IMR-90 (cell line): ENCODE data around the gene BTBD3. TPM values are rescaled to one million over a fixed set of nuclear protein-coding genes. Genes with fewer than 3 reads are reported as not detected.

Experiments used
- ATAC-seq: fragments of 200-7000 bp; cut with Tn5 transposase; 2 replicates; pipeline ENCODE4 v1.9.1; 2020; ENCODE audit warnings: low read depth, mild to moderate bottlenecking, moderate library complexity
- BruUV-seq: library from RNA; stranded (reverse); fragments of 400-500 nt; replicated peaks from 2 replicates; lab custom pipeline; 2021; lab: Mats Ljungman, UMichigan
- CTCF ChIA-PET: fragments of 300-600 bp; formaldehyde crosslinking; extraction: SDS; loops from one replicate; lab custom pipeline; 2021; ENCODE audit warnings: antibody characterized with exemption; lab: Yijun Ruan, JAX
- POLR2A ChIA-PET: fragments of 300-600 bp; sonication (Branson Sonifier 250); formaldehyde crosslinking; loops from one replicate; lab custom pipeline; 2022; ENCODE audit warnings: antibody characterized with exemption; ENCODE audit not compliant: unreplicated experiment; lab: Charles Lee
- DNase-seq: peaks from one replicate; pipeline ENCODE4 v3.0.0; 2013
- H2AFZ ChIP-seq: replicated peaks from 2 replicates; pipeline ENCODE3; 2013; ENCODE audit warnings: low read length, mild to moderate bottlenecking; ENCODE audit not compliant: poor library complexity
- H2AK5ac ChIP-seq: 2 replicates; pipeline ENCODE4 v1.6.1; 2013; ENCODE audit warnings: low read depth, low read length, inconsistent platforms
- H2AK9ac ChIP-seq: replicated peaks from 2 replicates; pipeline ENCODE3; 2013; ENCODE audit warnings: mild to moderate bottlenecking, low read depth, low read length, moderate library complexity; ENCODE audit not compliant: poor library complexity
- H2BK120ac ChIP-seq: 2 replicates; pipeline ENCODE4 v1.6.1; 2013; ENCODE audit warnings: low read depth, low read length, inconsistent platforms
- H2BK15ac ChIP-seq: 3 replicates; pipeline ENCODE4 v1.6.1; 2013; ENCODE audit warnings: low read depth, low read length, inconsistent platforms
- H2BK20ac ChIP-seq: 2 replicates; pipeline ENCODE4 v1.6.1; 2013; ENCODE audit warnings: low read depth, mild to moderate bottlenecking, inconsistent platforms, low read length, moderate library complexity
- H2BK5ac ChIP-seq: 2 replicates; pipeline ENCODE4 v1.6.1; 2013; ENCODE audit warnings: mild to moderate bottlenecking, low read depth, low read length, inconsistent platforms; ENCODE audit not compliant: poor library complexity, severe bottlenecking
- H3K14ac ChIP-seq: replicated peaks from 2 replicates; pipeline ENCODE4 v1.6.1; 2013; ENCODE audit warnings: low read depth, low read length, inconsistent platforms
- H3K18ac ChIP-seq: 2 replicates; pipeline ENCODE4 v1.6.1; 2013; ENCODE audit warnings: low read depth, low read length, control low read depth
- H3K23ac ChIP-seq: 2 replicates; pipeline ENCODE4 v1.6.1; 2013; ENCODE audit warnings: low read depth, low read length, inconsistent platforms
- H3K27ac ChIP-seq: 2 replicates; pipeline ENCODE4 v1.5.1; 2013; ENCODE audit warnings: mild to moderate bottlenecking, control low read depth, low read length; ENCODE audit not compliant: insufficient read depth
- H3K27me3 ChIP-seq: 2 replicates; pipeline ENCODE4 v1.6.1; 2013; ENCODE audit warnings: low read length; ENCODE audit not compliant: control insufficient read depth, insufficient read depth
- H3K36me3 ChIP-seq: 2 replicates; pipeline ENCODE4 v1.6.1; 2013; ENCODE audit warnings: low read length, mixed read lengths; ENCODE audit not compliant: control insufficient read depth, insufficient read depth
- H3K4ac ChIP-seq: 2 replicates; pipeline ENCODE4 v1.6.1; 2013; ENCODE audit warnings: low read depth, low read length, inconsistent platforms
- H3K4me1 ChIP-seq: 2 replicates; pipeline ENCODE4 v1.6.1; 2013; ENCODE audit warnings: low read length, mixed read lengths; ENCODE audit not compliant: control insufficient read depth, insufficient read depth
- H3K4me2 ChIP-seq: 2 replicates; pipeline ENCODE4 v1.6.1; 2013; ENCODE audit warnings: low read depth, mild to moderate bottlenecking, control low read depth, low read length, moderate library complexity
- H3K4me3 ChIP-seq: 2 replicates; pipeline ENCODE4 v1.5.1; 2013; ENCODE audit warnings: low read depth, mild to moderate bottlenecking, control low read depth, low read length, moderate library complexity; ENCODE audit not compliant: insufficient read depth
- H3K56ac ChIP-seq: 2 replicates; pipeline ENCODE4 v1.6.1; 2013; ENCODE audit warnings: low read length, inconsistent platforms; ENCODE audit not compliant: insufficient read depth; ENCODE audit errors: extremely low read depth
- H3K79me1 ChIP-seq, 2 experiments: 2 replicates each; pipeline ENCODE4 v1.6.1; 2013; ENCODE audit warnings: low read length in 2 of 2, inconsistent platforms in 1 of 2, low read depth in 1 of 2
- H3K9ac ChIP-seq: 2 replicates; pipeline ENCODE4 v1.6.1; 2013; ENCODE audit warnings: low read depth, low read length, control low read depth
- H3K9me1 ChIP-seq: 2 replicates; pipeline ENCODE4 v1.6.1; 2013; ENCODE audit warnings: low read length, inconsistent platforms; ENCODE audit not compliant: insufficient read depth
- H3K9me3 ChIP-seq: 2 replicates; pipeline ENCODE4 v1.6.1; 2013; ENCODE audit warnings: low read length; ENCODE audit not compliant: control insufficient read depth, insufficient read depth
- H4K20me1 ChIP-seq: 2 replicates; pipeline ENCODE4 v1.6.1; 2013; ENCODE audit warnings: low read length, inconsistent platforms; ENCODE audit not compliant: insufficient read depth
- H4K5ac ChIP-seq: 2 replicates; pipeline ENCODE4 v1.6.1; 2013; ENCODE audit warnings: mild to moderate bottlenecking, low read depth, low read length, control low read depth
- H4K8ac ChIP-seq, 2 experiments: 2 replicates each; pipeline ENCODE4 v1.6.1; 2013; ENCODE audit warnings: low read depth in 2 of 2, low read length in 2 of 2, control low read depth in 1 of 2, inconsistent platforms in 1 of 2
- H4K91ac ChIP-seq: 2 replicates; pipeline ENCODE4 v1.6.1; 2013; ENCODE audit warnings: low read depth, low read length, inconsistent platforms; ENCODE audit not compliant: insufficient read depth
- FOS ChIP-seq: fragments of 150-350 bp; IDR thresholded peaks from 2 replicates; pipeline ENCODE4 v1.6.1; 2016; ENCODE audit warnings: low read depth, low read length
- USF2 ChIP-seq: fragments of 150-350 bp; IDR thresholded peaks from 2 replicates; pipeline ENCODE4 v1.6.1; 2017; ENCODE audit warnings: mild to moderate bottlenecking, antibody characterized with exemption, low read length, low read depth
- WGBS, 2 experiments: methylation state at CpG; one replicate each; pipeline versions ENCODE4 v1.1.5 to v1.1.7; 2013; ENCODE audit warnings: missing lambda C conversion rate in 2 of 2; ENCODE audit not compliant: insufficient read length in 1 of 2; ENCODE audit errors: extremely low coverage in 2 of 2; 5-methylcytosine and 5-hydroxymethylcytosine counted together
- dilution Hi-C: fragments of 300-500 bp; cut with HindIII; formaldehyde crosslinking; loops from one replicate; pipeline ENCODE4 v1.14.3; 2018; ENCODE audit warnings: low sequenced_read_pairs; ENCODE audit not compliant: unreplicated experiment
- in situ Hi-C: fragments of 300-500 bp; cut with MboI; formaldehyde crosslinking; loops from 3 replicates; pipeline ENCODE4 v1.14.3; 2019; ENCODE audit warnings: low sequenced_read_pairs, inconsistent platforms, mixed read lengths
- intact Hi-C: fragments of 100-400 bp; cut with micrococcal nuclease; formaldehyde crosslinking; loops from 2 replicates; pipeline ENCODE4 v1.10.0; 2022
- polyA plus RNA-seq, 3 experiments: library from polyadenylated mRNA; depleted of rRNA; stranded (reverse); fragments of >200 nt; gene quantifications; 2 replicates each; pipeline ENCODE4 v1.2.3, GENCODE V29; 2012; ENCODE audit warnings: low replicate concordance in 1 of 3
- total RNA-seq: library from RNA; depleted of rRNA; stranded (reverse); fragments of >200 nt; gene quantifications from 2 replicates; pipeline ENCODE4 v1.2.3, GENCODE V29; 2012

The BTBD3 gene
- total and polyA plus RNA-seq, 2 of the 4 experiments (the other 2 are of a cell fraction): 22.7 to 44.6 TPM

GRCh38 chr20:11905460-11906179 lies 12.1 kb upstream of the BTBD3 start:
- 0 out of 2 replicates have a peak overlapping the region, but pooled peaks have one; percentile 19 for H3K23ac ChIP-seq
- H3K27ac ChIP-seq: no peak overlapping the region
- H3K9ac ChIP-seq: no peak overlapping the region
- BruUV-seq: no TSS peak
- H2AK5ac ChIP-seq: no peak overlapping the region; the same call in 1 of the 2 replicates
- dilution Hi-C loops: no loop called here
- H4K5ac ChIP-seq: no peak overlapping the region
- no peak overlapping the region for H3K56ac ChIP-seq
- no peak overlapping the region; a peak in 1 of 4 replicates for H4K8ac ChIP-seq
- 0 out of 3 replicates have a peak overlapping the region, but pooled peaks have one; percentile 23 for H2BK15ac ChIP-seq
- no peak overlapping the region for H3K4me3 ChIP-seq
- H3K14ac ChIP-seq: 0 out of 2 replicates have a peak overlapping the region, but pooled peaks have one; percentile 21
- POLR2A ChIA-PET: no interaction called here
- ATAC-seq (no peak), DNase-seq (peak; percentile 29)
- in situ Hi-C loops: no loop called here
- no peak overlapping the region for H2AK9ac ChIP-seq
- H4K20me1 ChIP-seq: peaks cover 13% of the 10 kb centered on the region; the same call in 1 of the 2 replicates
- no peak overlapping the region for H4K91ac ChIP-seq
- H3K27me3 ChIP-seq: no peaks in the 10 kb centered on the region
- H3K9me3 ChIP-seq: no peaks in the 10 kb centered on the region
- intact Hi-C loops: loop anchor here (10.0 kb wide), 1 partner anchor 299 kb away; no protein-coding TSS in a partner anchor
- no peak overlapping the region for H3K4me2 ChIP-seq
- H2AFZ ChIP-seq: no peak overlapping the region
- no peak overlapping the region for H2BK20ac ChIP-seq
- CTCF ChIA-PET: no interaction called here
- WGBS, 2 experiments: no CpG with 5 or more reads among the region's 6 CpGs
- H3K9me1 ChIP-seq: peaks cover 9% of the 10 kb centered on the region
- H2BK5ac ChIP-seq: no peak overlapping the region
- TF ChIP-seq FOS (no peak), USF2 (no peak)
- H3K18ac ChIP-seq: no peak overlapping the region
- H3K79me1 ChIP-seq: peaks cover 23 to 42% of the 10 kb centered on the region in 2 experiments
- 0 out of 2 replicates have a peak overlapping the region, but pooled peaks have one; percentile 14 for H3K4ac ChIP-seq
- 0 out of 2 replicates have a peak overlapping the region, but pooled peaks have one; percentile 14 for H2BK120ac ChIP-seq
- H3K36me3 ChIP-seq: no peaks in the 10 kb centered on the region; the same call in 1 of the 2 replicates
- H3K4me1 ChIP-seq: peaks cover 14% of the 10 kb centered on the region
